BJ (cell line): ENCODE data around the gene CCL2. TPM values are rescaled to one million over a fixed set of nuclear protein-coding genes. Genes with fewer than 3 reads are reported as not detected.
A peak's percentile ranks its signal among the peaks of the same experiment; 100 is the strongest.

Source experiments
- CTCF ChIA-PET: fragments of 350-600 bp; formaldehyde crosslinking; extraction: SDS; loops from one replicate; lab custom pipeline; 2021; ENCODE audit warnings: antibody characterized with exemption, inconsistent platforms; lab: Yijun Ruan, JAX
- POLR2A ChIA-PET: fragments of 300-600 bp; sonication (Branson Sonifier 250); formaldehyde crosslinking; extraction: SDS; loops from one replicate; lab custom pipeline; 2021; ENCODE audit warnings: antibody characterized with exemption; lab: Charles Lee
- DNase-seq: peaks from one replicate; pipeline ENCODE4 v3.0.0-alpha.2; 2011; ENCODE audit warnings: low read depth
- H3K27me3 ChIP-seq: 2 replicates; pipeline ENCODE4 v1.6.0; 2011; ENCODE audit warnings: low read length; ENCODE audit not compliant: control insufficient read depth, insufficient read depth
- H3K36me3 ChIP-seq: 2 replicates; pipeline ENCODE4 v1.5.1; 2011; ENCODE audit warnings: low read length; ENCODE audit not compliant: control insufficient read depth, insufficient read depth
- H3K4me3 ChIP-seq: 2 replicates; pipeline ENCODE4 v1.5.1; 2011; ENCODE audit warnings: low read depth, mild to moderate bottlenecking, control low read depth, low read length
- polyA plus RNA-seq: library from polyadenylated mRNA; depleted of rRNA; stranded (reverse); fragments of >200 nt; gene quantifications from 2 replicates; pipeline ENCODE4 v1.2.3, GENCODE V29; 2011
- TF ChIP-seq, protein P1 (sequence below): IDR thresholded peaks from 2 replicates; pipeline ENCODE4 v1.5.1; 2011; ENCODE audit warnings: low read depth, mild to moderate bottlenecking, control low read depth, inconsistent platforms, low read length, moderate library complexity; ENCODE audit not compliant: insufficient read depth

The CCL2 gene
- polyA plus RNA-seq, 1 experiment = 303 TPM

GRCh38 chr17:34254146-34254545, 939 bp upstream of the CCL2 start:
- H3K4me3 ChIP-seq = no peak overlapping the region
- ChIA-PET CTCF (interaction anchor here (1.2 to 5.4 kb wide), 4 partner anchors 16 to 107 kb away, joined by 4 to 45 read pairs (median 10); partner anchors contain the start of gene CCL7), POLR2A (interaction anchor here (0.7 kb wide), 1 partner anchor 15 kb away, joined by 3 read pairs; no protein-coding TSS in a partner anchor)
- TF ChIP-seq, protein P1, sequence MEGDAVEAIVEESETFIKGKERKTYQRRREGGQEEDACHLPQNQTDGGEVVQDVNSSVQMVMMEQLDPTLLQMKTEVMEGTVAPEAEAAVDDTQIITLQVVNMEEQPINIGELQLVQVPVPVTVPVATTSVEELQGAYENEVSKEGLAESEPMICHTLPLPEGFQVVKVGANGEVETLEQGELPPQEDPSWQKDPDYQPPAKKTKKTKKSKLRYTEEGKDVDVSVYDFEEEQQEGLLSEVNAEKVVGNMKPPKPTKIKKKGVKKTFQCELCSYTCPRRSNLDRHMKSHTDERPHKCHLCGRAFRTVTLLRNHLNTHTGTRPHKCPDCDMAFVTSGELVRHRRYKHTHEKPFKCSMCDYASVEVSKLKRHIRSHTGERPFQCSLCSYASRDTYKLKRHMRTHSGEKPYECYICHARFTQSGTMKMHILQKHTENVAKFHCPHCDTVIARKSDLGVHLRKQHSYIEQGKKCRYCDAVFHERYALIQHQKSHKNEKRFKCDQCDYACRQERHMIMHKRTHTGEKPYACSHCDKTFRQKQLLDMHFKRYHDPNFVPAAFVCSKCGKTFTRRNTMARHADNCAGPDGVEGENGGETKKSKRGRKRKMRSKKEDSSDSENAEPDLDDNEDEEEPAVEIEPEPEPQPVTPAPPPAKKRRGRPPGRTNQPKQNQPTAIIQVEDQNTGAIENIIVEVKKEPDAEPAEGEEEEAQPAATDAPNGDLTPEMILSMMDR = no peak
- no peaks in the 10 kb centered on the region for H3K27me3 ChIP-seq
- DNase-seq = peak; percentile 84
- no peaks in the 10 kb centered on the region for H3K36me3 ChIP-seq

GRCh38 chr17:34255381-34255732, 272 bp downstream of the CCL2 start:
- POLR2A ChIA-PET = no interaction called here
- Histone ChIP-seq H3K4me3 (peak overlapping the region; percentile 53), H3K27me3 (no peaks in the 10 kb centered on the region), H3K36me3 (no peaks in the 10 kb centered on the region)
- DNase-seq = no peak
- TF ChIP-seq, protein P1 = no peak
- CTCF ChIA-PET = interaction anchor here (0.9 to 5.4 kb wide), 8 partner anchors 15 to 106 kb away, joined by 3 to 45 read pairs (median 5); partner anchors contain the start of gene CCL7

GRCh38 chr17:34255841-34256240, 756 bp downstream of the CCL2 start:
- TF ChIP-seq, protein P1 = no peak
- no peaks in the 10 kb centered on the region for H3K36me3 ChIP-seq
- no peak for DNase-seq
- ChIA-PET POLR2A (no interaction called here), CTCF (interaction anchor here (0.7 to 5.4 kb wide), 11 partner anchors 10 to 105 kb away, joined by 3 to 45 read pairs (median 4); partner anchors contain the start of gene CCL7)
- no peaks in the 10 kb centered on the region for H3K27me3 ChIP-seq
- H3K4me3 ChIP-seq = peak overlapping the region; percentile 53

DNA sequence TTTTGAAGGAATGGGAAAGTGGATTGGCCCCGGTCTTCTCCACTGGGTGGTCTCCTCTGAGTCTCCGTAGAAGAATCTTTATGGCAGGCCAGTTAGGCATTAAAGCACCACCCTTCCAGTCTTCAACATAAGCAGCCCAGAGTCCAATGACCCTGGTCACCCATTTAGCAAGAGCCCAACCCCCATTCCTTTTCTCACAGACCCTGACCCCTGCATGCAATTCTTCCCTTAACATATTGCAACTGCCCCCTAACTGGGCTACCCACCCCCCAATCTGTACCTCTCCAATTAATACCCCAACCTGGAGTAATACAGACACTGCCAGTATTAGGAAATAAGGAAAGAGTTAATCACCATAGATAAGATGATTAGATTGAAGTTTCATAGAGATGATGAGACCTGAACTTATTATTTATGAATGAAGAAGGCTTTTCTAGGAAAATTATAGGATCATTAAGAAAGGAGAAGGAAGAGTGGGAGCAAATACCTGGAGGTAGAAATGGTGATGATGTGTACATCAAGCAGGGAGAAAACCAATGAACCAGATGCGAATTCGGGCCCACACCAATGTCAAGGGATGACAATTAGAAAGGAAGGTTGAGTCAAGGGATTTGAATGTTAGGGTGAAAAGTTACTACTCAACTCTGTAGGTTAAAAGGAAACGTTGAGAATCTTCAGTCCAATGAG, 2.4 kb downstream of the CCL2 start:
- Histone ChIP-seq H3K36me3 (no peaks in the 10 kb centered on the region), H3K4me3 (no peak overlapping the region), H3K27me3 (no peaks in the 10 kb centered on the region)
- TF ChIP-seq, protein P1 = no peak
- ChIA-PET POLR2A (interaction anchor here (0.7 kb wide), 1 partner anchor 98 kb away, joined by 3 read pairs; no protein-coding TSS in a partner anchor), CTCF (interaction anchor here (1.1 to 5.4 kb wide), 2 partner anchors 19 to 104 kb away, joined by 3 to 45 read pairs; no protein-coding TSS in a partner anchor)
- DNase-seq = no peak

GRCh38 chr17:34257986-34258326, 2.9 kb downstream of the CCL2 start:
- no peak for DNase-seq
- CTCF ChIA-PET = interaction anchor here (0.8 to 5.4 kb wide), 2 partner anchors 18 to 103 kb away, joined by 3 to 45 read pairs; no protein-coding TSS in a partner anchor

More at GRCh38 chr17:34257986-34258326, 2.9 kb downstream of the CCL2 start:
- Histone ChIP-seq H3K4me3 (no peak overlapping the region), H3K36me3 (no peaks in the 10 kb centered on the region), H3K27me3 (no peaks in the 10 kb centered on the region)
- POLR2A ChIA-PET = no interaction called here
- TF ChIP-seq, protein P1 = no peak
